HG02884 (cell line): ENCODE measurements around the gene FOXG1.

Experiments
- ATAC-seq: cut with Tn5 transposase; IDR thresholded peaks from one replicate; pipeline ENCODE4 v1.9.1; 2021; ENCODE audit warnings: mild to moderate bottlenecking, moderate library complexity; ENCODE audit not compliant: unreplicated experiment

Gene FOXG1

DNA sequence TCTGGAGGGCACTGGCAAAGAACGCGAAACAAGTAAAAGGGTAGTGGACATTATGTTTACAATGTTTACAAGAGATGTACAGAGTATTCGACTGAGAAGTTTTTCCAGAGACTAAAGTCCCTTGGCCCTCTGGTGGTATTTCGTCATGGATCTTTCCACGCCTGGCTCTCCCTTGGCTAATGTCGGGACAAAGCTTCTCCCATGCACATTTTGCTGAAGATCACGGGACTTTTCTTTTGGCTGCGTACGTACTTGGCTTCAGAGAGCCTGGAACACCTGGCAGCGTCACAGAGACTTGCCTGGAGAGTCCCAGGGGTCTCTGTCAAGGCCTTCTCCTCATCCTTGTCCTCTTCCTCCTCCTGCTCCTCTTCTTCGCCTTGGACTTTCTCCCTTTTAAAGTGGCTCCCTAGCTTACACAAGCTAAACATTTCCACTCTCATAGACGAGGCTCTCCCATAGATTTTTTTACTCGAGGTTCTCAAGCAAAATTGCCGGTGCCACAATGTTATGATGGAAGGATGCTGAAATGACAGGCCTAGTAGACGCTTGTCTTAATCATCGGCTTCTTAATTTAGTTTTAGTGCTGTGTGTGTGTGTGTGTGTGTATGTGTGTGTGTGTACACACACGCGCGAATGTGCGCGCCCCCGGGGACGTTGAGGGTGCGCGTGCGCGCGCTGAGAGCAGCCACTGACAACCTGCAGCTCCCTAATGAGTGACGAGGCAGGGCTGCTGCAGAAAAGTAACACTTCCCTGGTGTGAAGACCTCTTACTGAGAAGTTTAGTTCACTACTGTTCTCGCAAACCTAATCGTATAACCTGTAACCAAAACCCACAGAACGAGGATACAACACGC is 4.9 kb upstream of the FOXG1 start:
- no peak for ATAC-seq

DNA sequence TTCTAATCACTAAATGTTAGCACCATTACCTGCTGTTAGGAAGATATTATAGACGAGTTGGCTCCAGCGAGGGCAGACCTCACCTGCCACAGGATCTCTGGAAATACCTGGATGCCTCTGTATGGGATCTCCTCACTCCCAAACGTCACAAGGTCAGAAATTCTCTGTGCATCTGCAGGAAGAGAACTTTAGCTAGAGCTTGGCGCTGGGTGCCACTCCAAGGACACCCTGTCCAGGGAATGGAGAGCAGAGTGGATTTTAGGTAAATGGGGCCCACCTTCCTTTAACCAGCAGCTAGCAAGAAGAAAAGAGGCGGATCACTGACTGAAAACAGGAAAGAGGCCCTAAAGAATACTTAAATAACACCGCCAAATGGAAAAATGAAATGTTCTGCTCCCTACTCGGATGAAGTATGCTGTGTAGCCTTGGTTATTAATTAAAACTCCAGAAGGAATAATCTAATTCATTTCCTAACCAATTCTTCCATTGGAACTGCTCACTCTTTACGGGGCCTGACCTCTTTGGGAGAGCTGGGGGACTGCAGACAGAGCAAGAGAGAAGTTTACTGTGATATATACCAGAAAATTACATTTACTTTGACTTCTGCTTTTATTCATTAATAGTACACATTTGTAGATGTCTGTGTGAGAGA is 4.2 kb upstream of the FOXG1 start:
- ATAC-seq = no peak

DNA sequence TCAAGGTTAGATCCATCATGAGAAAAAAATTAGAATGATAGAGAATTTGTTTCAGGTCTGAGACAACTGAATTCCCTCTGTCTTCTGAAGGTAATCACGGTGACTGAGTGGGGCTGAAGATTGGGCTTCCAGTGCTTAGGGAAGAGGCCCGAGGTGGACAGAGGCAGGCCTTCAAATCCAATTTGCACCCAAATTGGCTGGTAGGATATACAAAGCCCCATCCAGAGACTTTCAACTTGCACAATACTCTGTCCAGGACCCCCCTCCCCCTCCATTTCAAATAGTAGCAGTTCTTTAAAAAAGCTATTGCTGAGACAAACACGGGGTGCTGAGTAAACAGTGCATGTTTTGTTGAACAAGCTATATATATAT is 3.6 kb upstream of the FOXG1 start:
- no peak for ATAC-seq

DNA sequence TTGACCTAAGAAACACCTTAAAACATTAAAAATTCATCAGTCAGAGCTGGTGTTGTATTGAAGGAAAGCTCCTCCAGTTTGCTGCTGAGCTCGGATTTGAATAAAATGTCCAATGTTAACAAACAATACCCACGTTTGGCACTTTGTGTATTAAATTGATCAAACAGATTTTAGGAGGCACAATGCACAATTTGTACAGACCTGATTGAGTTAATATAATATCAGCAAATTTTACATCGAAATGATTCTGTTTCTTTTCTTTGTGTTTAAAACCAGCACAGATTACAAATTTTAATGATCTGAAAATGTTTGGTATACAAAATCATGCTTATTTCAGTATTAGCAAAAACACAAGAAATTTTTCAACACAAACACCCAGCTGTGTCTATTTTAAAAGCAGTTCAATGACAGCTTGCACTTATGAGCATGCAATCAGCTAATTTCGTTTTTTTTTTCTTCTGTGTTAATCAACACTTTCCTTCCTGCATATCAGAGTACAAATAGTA is 2.8 kb upstream of the FOXG1 start:
- no peak for ATAC-seq

DNA sequence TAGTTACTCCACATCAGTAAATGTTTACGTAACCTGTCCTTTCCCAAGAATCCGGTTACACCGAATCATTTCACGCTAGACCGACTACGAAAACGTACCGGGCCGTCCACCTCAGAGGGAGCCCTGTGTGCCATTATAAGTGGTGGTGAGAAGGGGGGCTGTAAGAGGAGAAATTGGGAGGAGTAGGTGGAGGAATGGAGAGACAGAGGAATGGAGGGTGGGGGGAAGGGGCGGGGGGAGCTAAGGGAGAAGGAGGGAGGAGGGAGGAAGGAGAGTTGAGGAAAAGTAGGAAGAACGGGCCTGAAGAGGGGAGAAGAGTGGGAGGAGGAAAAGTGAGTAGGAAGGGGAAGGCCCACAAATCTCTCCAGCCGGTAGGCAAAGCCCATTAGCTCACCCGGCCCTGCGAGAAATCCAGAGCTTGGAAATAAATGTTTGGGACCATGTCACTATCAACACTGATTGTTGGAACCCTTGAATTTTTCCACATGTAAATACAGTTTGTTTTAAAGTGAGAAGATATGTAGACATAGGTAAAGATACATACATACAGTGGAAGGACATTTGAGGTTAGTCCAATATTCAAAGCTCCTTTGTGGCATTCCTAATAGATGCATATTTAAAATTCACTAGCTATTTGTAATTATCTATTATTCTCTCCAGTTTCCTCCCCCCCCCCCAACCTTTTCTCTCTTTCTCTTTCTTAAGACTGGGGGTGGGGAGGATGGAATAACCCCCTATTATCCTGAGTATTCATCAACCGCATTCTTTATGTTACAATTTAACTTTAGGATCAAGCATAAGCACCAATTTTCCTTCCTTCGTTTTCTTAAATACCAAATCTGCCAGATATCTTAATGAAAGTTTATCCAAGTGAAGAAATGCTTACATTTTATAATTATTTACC is 2.1 kb upstream of the FOXG1 start:
- ATAC-seq = no peak

DNA sequence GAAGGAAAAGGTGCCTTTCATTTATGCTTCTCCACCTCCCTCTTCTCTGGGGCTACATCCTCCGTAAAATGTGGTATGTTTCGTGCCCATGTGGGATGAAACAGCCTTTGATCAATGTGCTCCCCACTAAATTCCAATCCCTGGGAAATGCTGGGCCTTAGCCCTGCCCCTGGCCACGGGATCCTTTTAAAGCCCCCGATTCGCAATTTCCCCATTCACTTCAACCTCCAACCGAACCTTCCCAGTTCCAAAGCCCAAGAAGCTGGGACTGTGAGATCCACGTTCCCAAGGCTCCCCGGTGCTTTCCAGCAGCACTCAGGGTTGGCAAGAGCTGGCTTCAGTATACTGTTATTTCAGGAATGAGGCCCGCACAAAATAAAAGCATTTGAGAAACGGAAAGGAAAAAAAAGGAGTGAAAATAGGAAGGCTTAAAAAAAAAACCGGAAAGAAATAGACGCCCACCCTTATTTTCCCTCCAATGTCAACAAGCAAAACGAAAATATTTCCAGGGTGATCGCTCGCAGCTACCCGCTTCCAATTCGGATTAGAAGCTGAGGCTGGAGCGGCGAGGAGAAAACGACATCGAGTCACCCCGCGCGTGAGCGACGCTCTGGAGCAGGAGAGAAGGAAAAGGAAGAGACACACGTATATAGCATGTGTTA is 1.3 kb upstream of the FOXG1 start:
- ATAC-seq = no peak

DNA sequence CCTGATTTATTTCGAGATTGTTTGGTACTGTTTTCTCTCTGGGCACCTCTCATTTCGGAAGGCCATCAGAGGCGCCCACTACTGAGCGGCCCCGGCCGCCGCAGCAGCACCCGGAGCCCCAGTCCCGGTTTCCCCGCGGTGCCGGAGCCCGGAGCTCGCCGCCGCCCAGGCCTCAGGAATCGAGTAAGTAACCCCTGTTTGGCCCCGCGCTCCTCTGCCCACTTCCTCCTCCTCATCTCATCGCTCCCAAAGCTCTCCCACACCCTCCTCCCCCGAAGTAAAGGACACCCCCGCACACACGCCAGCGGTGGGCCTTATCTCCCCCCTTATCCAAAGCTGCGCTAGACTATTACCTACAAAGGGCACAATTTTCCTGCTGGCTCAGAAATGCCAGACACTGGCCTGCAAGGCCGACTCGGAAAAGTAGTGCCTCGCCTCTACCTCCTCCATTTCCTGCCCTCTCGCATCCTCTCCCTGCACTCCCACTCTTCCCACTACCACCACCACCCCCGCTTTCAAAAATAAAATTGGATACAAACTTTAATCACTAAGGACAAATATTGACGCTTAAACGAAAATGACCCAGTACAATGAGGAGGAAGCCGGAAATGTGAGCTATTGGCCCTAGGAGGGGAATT is 637 bp upstream of the FOXG1 start:
- ATAC-seq = no peak

DNA sequence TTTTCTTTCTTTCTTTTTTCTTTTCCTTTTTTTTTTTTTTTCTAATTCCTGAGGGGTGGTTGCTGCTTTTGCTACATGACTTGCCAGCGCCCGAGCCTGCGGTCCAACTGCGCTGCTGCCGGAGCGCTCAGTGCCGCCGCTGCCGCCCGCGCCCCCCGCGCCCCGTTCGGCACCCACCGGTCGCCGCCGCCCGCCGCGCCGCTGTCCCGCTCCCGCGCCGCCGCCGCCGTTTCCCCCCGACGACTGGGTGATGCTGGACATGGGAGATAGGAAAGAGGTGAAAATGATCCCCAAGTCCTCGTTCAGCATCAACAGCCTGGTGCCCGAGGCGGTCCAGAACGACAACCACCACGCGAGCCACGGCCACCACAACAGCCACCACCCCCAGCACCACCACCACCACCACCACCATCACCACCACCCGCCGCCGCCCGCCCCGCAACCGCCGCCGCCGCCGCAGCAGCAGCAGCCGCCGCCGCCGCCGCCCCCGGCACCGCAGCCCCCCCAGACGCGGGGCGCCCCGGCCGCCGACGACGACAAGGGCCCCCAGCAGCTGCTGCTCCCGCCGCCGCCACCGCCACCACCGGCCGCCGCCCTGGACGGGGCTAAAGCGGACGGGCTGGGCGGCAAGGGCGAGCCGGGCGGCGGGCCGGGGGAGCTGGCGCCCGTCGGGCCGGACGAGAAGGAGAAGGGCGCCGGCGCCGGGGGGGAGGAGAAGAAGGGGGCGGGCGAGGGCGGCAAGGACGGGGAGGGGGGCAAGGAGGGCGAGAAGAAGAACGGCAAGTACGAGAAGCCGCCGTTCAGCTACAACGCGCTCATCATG is 654 bp downstream of the FOXG1 start:
- no peak for ATAC-seq

DNA sequence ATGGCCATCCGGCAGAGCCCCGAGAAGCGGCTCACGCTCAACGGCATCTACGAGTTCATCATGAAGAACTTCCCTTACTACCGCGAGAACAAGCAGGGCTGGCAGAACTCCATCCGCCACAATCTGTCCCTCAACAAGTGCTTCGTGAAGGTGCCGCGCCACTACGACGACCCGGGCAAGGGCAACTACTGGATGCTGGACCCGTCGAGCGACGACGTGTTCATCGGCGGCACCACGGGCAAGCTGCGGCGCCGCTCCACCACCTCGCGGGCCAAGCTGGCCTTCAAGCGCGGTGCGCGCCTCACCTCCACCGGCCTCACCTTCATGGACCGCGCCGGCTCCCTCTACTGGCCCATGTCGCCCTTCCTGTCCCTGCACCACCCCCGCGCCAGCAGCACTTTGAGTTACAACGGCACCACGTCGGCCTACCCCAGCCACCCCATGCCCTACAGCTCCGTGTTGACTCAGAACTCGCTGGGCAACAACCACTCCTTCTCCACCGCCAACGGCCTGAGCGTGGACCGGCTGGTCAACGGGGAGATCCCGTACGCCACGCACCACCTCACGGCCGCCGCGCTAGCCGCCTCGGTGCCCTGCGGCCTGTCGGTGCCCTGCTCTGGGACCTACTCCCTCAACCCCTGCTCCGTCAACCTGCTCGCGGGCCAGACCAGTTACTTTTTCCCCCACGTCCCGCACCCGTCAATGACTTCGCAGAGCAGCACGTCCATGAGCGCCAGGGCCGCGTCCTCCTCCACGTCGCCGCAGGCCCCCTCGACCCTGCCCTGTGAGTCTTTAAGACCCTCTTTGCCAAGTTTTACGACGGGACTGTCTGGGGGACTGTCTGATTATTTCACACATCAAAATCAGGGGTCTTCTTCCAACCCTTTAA is 1.5 kb downstream of the FOXG1 start:
- no peak for ATAC-seq

DNA sequence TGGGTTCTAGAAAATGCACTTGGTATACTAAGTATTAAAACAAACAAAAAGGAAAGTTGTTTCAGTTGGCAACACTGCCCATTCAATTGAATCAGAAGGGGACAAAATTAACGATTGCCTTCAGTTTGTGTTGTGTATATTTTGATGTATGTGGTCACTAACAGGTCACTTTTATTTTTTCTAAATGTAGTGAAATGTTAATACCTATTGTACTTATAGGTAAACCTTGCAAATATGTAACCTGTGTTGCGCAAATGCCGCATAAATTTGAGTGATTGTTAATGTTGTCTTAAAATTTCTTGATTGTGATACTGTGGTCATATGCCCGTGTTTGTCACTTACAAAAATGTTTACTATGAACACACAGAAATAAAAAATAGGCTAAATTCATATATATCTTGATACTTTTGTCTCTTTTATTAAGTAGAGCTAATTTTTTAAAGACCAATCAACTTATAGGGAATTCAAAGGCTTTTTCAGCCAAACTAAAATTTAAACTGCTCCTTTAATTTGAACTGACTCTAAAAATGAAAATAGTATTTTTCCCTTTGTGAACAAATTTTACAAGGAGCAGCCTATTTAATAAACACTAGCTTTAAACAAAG is 2.8 kb downstream of the FOXG1 start:
- no peak for ATAC-seq

DNA sequence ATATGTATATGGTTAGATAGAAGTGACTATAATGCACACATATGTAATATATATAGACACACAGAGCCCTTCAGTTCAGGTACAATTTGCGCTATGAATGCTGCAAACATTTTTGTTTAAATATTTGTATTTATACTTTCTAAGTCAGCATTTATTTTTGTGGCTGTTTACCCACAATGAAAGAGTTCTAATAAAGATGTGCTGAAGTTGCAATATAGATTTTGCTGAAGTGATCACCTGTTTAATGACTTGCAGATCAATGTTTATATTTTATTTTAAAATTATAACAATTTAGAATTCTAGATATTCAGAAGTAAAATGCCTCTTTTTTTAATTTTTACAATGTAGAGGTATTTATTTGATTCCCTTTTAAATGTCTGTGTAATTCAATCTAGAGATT is 3.5 kb downstream of the FOXG1 start:
- no peak for ATAC-seq

DNA sequence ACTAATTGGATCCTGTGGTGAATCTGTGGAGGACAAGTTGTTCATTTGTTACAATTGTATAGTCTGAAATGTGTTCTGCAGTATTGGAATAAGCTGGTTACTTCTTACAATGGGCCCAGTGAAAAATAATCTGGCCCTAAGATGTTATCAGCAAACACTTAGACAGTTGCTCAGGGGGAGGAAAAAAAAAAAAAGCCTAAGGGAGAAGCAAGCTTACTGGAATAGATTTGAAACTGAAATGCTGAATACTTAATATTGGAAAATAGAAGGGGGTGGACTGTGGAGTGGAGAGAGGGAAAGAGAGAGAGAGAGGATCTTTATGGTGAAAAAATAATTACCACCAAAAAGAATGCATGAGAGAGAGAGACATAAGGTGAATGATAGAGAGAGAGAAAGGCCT is 4.0 kb downstream of the FOXG1 start:
- no peak for ATAC-seq

DNA sequence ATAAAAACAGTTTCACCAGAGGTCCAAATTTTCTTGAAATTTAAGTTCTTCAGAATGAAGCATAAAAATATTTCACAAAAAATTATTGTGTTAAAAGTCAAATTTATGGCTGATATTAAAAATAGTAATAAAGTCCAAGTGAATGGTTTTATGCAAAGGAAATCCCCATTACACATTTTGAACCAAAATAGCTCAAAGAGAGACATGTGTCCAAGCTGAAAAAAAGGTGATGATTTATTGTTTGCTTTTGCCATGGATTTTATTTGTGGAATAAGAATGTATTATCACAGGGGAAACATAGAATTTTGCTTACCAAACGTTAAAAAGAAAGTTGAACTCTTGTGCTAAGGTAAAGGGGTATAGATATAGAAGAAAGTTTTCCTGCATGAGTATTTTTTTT is 4.6 kb downstream of the FOXG1 start:
- no peak for ATAC-seq

DNA sequence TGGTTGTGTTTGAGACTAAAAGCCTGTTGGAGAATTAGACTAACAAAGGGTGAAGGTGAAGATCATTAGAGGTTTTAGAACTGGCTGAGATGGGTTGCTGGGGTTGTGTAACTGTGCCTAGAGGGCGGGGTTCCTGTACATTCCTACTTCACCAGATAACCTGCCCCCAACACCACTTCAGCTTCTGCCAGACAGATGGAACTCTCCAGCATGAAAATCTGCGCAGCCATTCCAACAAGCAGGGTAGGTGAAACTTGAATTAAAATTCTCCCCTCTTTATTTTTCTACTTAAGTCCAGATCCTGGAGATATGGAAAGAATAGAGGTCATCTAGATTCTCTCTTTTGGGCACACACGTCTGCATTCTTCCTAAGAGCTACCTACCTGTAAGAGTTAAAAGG is 6.0 kb downstream of the FOXG1 start:
- no peak for ATAC-seq

DNA sequence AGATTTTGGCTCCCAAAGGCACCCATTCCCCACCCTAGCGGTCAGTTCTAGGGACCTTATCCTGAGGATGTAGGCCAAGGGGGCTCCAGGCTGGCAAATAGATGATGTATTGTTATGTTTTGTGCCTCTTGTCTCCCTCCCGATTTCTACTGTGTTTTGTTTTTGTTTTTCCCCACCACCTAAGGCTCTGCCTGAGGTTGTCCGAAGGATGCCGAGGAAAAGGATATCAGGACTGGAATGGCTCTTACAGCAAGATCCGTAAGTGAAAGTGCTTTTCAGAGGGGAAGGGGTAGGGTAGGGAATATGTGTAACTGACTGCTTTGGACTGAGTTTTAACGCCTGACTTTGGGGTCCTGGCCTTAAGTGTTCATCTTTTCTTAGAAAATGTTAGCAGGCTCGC is 6.6 kb downstream of the FOXG1 start:
- no peak for ATAC-seq

DNA sequence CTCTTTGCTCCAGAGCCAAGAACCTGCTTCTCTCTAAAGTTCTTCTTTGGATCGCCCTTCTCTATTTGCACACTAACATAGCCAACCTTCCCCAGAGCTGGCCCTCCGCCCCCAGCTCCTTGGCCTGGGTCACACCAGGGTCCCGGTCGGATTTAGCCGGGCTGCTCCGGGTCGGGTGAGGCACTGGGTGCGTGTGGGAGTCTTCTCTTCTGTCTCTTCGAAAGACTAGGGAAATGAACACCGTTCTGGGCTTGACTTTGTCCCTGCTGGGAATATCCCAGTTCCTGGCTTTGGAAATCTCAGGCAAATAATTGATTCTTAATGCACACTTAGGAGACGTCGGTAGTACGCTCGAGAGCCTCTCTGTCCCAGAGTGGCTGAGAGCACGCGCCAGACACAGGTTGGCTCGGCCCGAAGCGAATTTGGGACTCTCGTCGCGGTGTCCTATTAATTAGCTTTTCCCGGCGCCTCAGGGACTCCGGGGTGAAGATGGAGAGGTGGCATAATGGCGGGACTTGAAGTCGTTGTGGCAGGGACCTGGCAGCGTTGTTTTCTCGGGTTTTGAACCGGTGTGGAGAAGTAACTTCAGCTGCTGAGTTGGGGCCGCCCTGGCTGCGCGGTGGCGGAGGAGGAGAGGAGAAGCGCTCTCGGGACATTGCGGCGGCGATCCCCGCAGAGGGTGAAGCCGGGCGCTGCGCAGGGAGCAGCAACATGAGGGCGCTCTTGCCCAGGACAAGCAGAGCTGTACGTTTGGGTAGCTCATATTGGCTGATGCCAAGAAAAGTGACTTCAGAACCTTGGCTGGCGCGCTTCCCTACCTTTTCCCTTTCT is 7.5 kb downstream of the FOXG1 start:
- no peak for ATAC-seq
